HEK293 (cell line): ENCODE measurements around the gene HMGN2.
A peak's percentile ranks its signal among the peaks of the same experiment; 100 is the strongest.

Experiments
- CTCF ChIA-PET: fragments of 350-600 bp; formaldehyde crosslinking; extraction: SDS; loops from one replicate; lab custom pipeline; 2021; ENCODE audit warnings: antibody characterized with exemption; lab: Yijun Ruan, JAX
- POLR2A ChIA-PET: fragments of 300-600 bp; formaldehyde crosslinking; extraction: SDS; loops from one replicate; lab custom pipeline; 2020; ENCODE audit warnings: antibody characterized with exemption, inconsistent platforms; lab: Yijun Ruan, JAX
- H3K27ac ChIP-seq: fragments of 200-500 bp; sonication (Bioruptor generic); 2 replicates; pipeline ENCODE4 v1.5.1; 2014; ENCODE audit warnings: low read depth, low read length, control low read depth, inconsistent platforms; ENCODE audit errors: extremely low read depth
- H3K36me3 ChIP-seq, 2 experiments: fragments of 200-500 bp in 1 of 2; sonication (Bioruptor generic) in 1 of 2; 1 replicate in 1 of 2; 2 replicates in 1 of 2; pipeline ENCODE4 v1.5.1; 2014 to 2017; ENCODE audit warnings: inconsistent platforms in 2 of 2, low read length in 2 of 2; ENCODE audit not compliant: control insufficient read depth in 2 of 2, insufficient read depth in 1 of 2
- H3K4me1 ChIP-seq: fragments of 200-500 bp; sonication (Bioruptor generic); 2 replicates; pipeline ENCODE4 v1.5.1; 2014; ENCODE audit warnings: mild to moderate bottlenecking, low read length, inconsistent platforms; ENCODE audit not compliant: control insufficient read depth, insufficient read depth
- H3K4me3 ChIP-seq: 2 replicates; pipeline ENCODE4 v1.5.1; 2011; ENCODE audit warnings: low read depth, mild to moderate bottlenecking, control low read depth, low read length, moderate library complexity
- H3K9me3 ChIP-seq: fragments of 200-500 bp; sonication (Bioruptor generic); 2 replicates; pipeline ENCODE4 v1.5.1; 2014; ENCODE audit warnings: low read depth, low read length, inconsistent platforms; ENCODE audit not compliant: control insufficient read depth, insufficient read depth
- CTCF ChIP-seq: fragments of 450-650 bp; formaldehyde crosslinking; IDR thresholded peaks from 2 replicates; pipeline ENCODE4 v1.5.1; 2016; ENCODE audit warnings: missing biosample characterization, missing genetic modification characterization
- KLF10 ChIP-seq: fragments of 450-650 bp; IDR thresholded peaks from 2 replicates; pipeline ENCODE4 v1.5.1; 2018; ENCODE audit warnings: missing biosample characterization, mild to moderate bottlenecking, missing genetic modification characterization
- KLF9 ChIP-seq: fragments of 450-650 bp; formaldehyde crosslinking; IDR thresholded peaks from 2 replicates; pipeline ENCODE4 v1.5.1; 2016; ENCODE audit warnings: missing biosample characterization, missing genetic modification characterization, low read depth
- PBX3 ChIP-seq: sonication (generic); formaldehyde crosslinking; IDR thresholded peaks from 2 replicates; pipeline ENCODE4 v1.8.1; 2022; ENCODE audit warnings: mild to moderate bottlenecking, moderate library complexity, missing genetic modification reagents
- PRDM1 ChIP-seq: fragments of 450-650 bp; formaldehyde crosslinking; IDR thresholded peaks from 2 replicates; pipeline ENCODE4; 2016; ENCODE audit warnings: missing biosample characterization, missing genetic modification characterization
- PRDM10 ChIP-seq: fragments of 450-650 bp; formaldehyde crosslinking; IDR thresholded peaks from 2 replicates; pipeline ENCODE4 v1.5.1; 2016; ENCODE audit warnings: missing biosample characterization, missing genetic modification characterization
- REST ChIP-seq: fragments of 450-650 bp; formaldehyde crosslinking; IDR thresholded peaks from 2 replicates; pipeline ENCODE4 v1.5.1; 2016; ENCODE audit warnings: missing biosample characterization, missing genetic modification characterization
- SCRT1 ChIP-seq: fragments of 450-650 bp; formaldehyde crosslinking; IDR thresholded peaks from 2 replicates; pipeline ENCODE4 v1.5.1; 2016; ENCODE audit warnings: missing biosample characterization, missing genetic modification characterization, borderline replicate concordance
- SCRT2 ChIP-seq: fragments of 450-650 bp; formaldehyde crosslinking; IDR thresholded peaks from 2 replicates; pipeline ENCODE4 v1.5.1; 2016; ENCODE audit warnings: missing biosample characterization, missing genetic modification characterization
- YY1 ChIP-seq: fragments of 450-650 bp; formaldehyde crosslinking; IDR thresholded peaks from 2 replicates; pipeline ENCODE4 v1.5.1; 2018; ENCODE audit warnings: missing biosample characterization, missing genetic modification characterization
- ZFHX2 ChIP-seq: fragments of 450-650 bp; formaldehyde crosslinking; conservative IDR thresholded peaks from 2 replicates; pipeline ENCODE4 v1.5.1; 2016; ENCODE audit warnings: missing biosample characterization, missing genetic modification characterization
- ZFP37 ChIP-seq: fragments of 450-650 bp; formaldehyde crosslinking; IDR thresholded peaks from 2 replicates; pipeline ENCODE4 v1.5.1; 2016; ENCODE audit warnings: missing biosample characterization, missing genetic modification characterization
- ZIC2 ChIP-seq: fragments of 450-650 bp; formaldehyde crosslinking; IDR thresholded peaks from 2 replicates; pipeline ENCODE4 v1.5.1; 2016; ENCODE audit warnings: missing biosample characterization, missing genetic modification characterization
- ZNF223 ChIP-seq: fragments of 450-650 bp; formaldehyde crosslinking; IDR thresholded peaks from 2 replicates; pipeline ENCODE4 v1.5.1; 2016; ENCODE audit warnings: missing biosample characterization, missing genetic modification characterization
- ZNF23 ChIP-seq: fragments of 450-650 bp; formaldehyde crosslinking; IDR thresholded peaks from 2 replicates; pipeline ENCODE4 v1.5.1; 2016; ENCODE audit warnings: missing biosample characterization, missing genetic modification characterization, borderline replicate concordance
- ZNF24 ChIP-seq: fragments of 450-650 bp; formaldehyde crosslinking; IDR thresholded peaks from 2 replicates; pipeline ENCODE4 v1.5.1; 2016; ENCODE audit warnings: missing biosample characterization, missing genetic modification characterization
- ZNF341 ChIP-seq: fragments of 450-650 bp; formaldehyde crosslinking; IDR thresholded peaks from 2 replicates; pipeline ENCODE4; 2016; ENCODE audit warnings: low read depth, missing biosample characterization, missing genetic modification characterization
- ZNF555 ChIP-seq: fragments of 450-650 bp; formaldehyde crosslinking; conservative IDR thresholded peaks from 2 replicates; pipeline ENCODE4 v1.5.1; 2017; ENCODE audit warnings: missing biosample characterization, mild to moderate bottlenecking, missing genetic modification characterization, inconsistent platforms
- ZNF664 ChIP-seq: fragments of 450-650 bp; formaldehyde crosslinking; IDR thresholded peaks from 2 replicates; pipeline ENCODE4 v1.5.1; 2016; ENCODE audit warnings: missing biosample characterization, missing genetic modification characterization
- ZNF777 ChIP-seq: fragments of 450-650 bp; formaldehyde crosslinking; IDR thresholded peaks from 2 replicates; pipeline ENCODE4 v1.5.1; 2017; ENCODE audit warnings: missing biosample characterization, missing genetic modification characterization, borderline replicate concordance

HMGN2 gene

GRCh38 chr1:26470878-26471497 lies 1.3 kb upstream of the HMGN2 start (continued):
- TF ChIP-seq PRDM10 (tag by site-specific recombination) (peak; percentile 25), CTCF (tag by site-specific recombination) (no peak), KLF10 (tag by site-specific recombination) (no peak; the same call in 1 of the 2 replicates), ZNF341 (tag by site-specific recombination) (peak; percentile 68; the same call in 1 of the 2 replicates), PRDM1 (tag by site-specific recombination) (no peak), ZNF223 (tag by site-specific recombination) (no peak), ZNF777 (no peak), ZNF23 (tag by site-specific recombination) (no peak), ZNF555 (no peak), YY1 (tag by site-specific recombination) (no peak), SCRT2 (tag by site-specific recombination) (peak; percentile 98), SCRT1 (tag by site-specific recombination) (peak; percentile 68; the same call in 1 of the 2 replicates), ZNF24 (tag by site-specific recombination) (no peak), ZNF664 (tag by site-specific recombination) (no peak)

GRCh38 chr1:26471498-26472319 lies 531 bp upstream of the HMGN2 start:
- H3K9me3 ChIP-seq: no peaks in the 10 kb centered on the region
- peak overlapping the region; percentile 88 for H3K4me3 ChIP-seq
- H3K36me3 ChIP-seq: peaks cover 23 to 63% of the 10 kb centered on the region in 2 experiments
- POLR2A ChIA-PET: interaction anchor here (0.6 to 2.4 kb wide), 14 partner anchors 10 to 455 kb away, joined by 3 to 19 read pairs (median 4); partner anchors contain the start of gene DHDDS
- peak overlapping the region; percentile 80 for H3K27ac ChIP-seq
- CTCF ChIA-PET: interaction anchor here (0.5 to 3.4 kb wide), 7 partner anchors 12 to 684 kb away, joined by 4 to 30 read pairs (median 5); partner anchors contain the start of gene DHDDS
- peaks cover 2% of the 10 kb centered on the region; the same call in 1 of the 2 replicates for H3K4me1 ChIP-seq
- TF ChIP-seq PBX3: no peak
- TF ChIP-seq REST (tag by site-specific recombination): peak; percentile 94
- TF ChIP-seq ZFHX2: no peak
- TF ChIP-seq ZIC2 (tag by site-specific recombination): peak; percentile 82
- 0 out of 2 replicates have a peak, but pooled peaks have one; percentile 57 for TF ChIP-seq ZFP37 (tag by site-specific recombination)
- TF ChIP-seq PRDM10 (tag by site-specific recombination): peak; percentile 80
- TF ChIP-seq KLF9: peak; percentile 30; the same call in 1 of the 2 replicates
